HEK293T (cell line): ENCODE results near the gene L3HYPDH.

Experiments used
- ARNT ChIP-seq: fragments of 450-650 bp; IDR thresholded peaks from 2 replicates; pipeline ENCODE4 v1.6.1; 2017; ENCODE audit warnings: mild to moderate bottlenecking
- BHLHE40 ChIP-seq: fragments of 450-650 bp; IDR thresholded peaks from 2 replicates; pipeline ENCODE4 v1.6.1; 2016; ENCODE audit warnings: mild to moderate bottlenecking, moderate library complexity, borderline replicate concordance
- CTBP1 ChIP-seq: fragments of 450-650 bp; IDR thresholded peaks from 2 replicates; pipeline ENCODE4 v1.6.1; 2016; ENCODE audit warnings: borderline replicate concordance
- FOXK2 ChIP-seq: fragments of 450-650 bp; IDR thresholded peaks from 2 replicates; pipeline ENCODE4 v1.6.1; 2016; ENCODE audit warnings: mild to moderate bottlenecking
- FOXM1 ChIP-seq: fragments of 450-650 bp; IDR thresholded peaks from 2 replicates; pipeline ENCODE4 v1.6.1; 2017; ENCODE audit warnings: mild to moderate bottlenecking, borderline replicate concordance
- LEF1 ChIP-seq: fragments of 450-650 bp; IDR thresholded peaks from 2 replicates; pipeline ENCODE4 v1.6.1; 2017; ENCODE audit warnings: mild to moderate bottlenecking, borderline replicate concordance
- SP1 ChIP-seq: fragments of 450-650 bp; IDR thresholded peaks from 2 replicates; pipeline ENCODE4 v1.6.1; 2017
- SUZ12 ChIP-seq: fragments of 450-650 bp; IDR thresholded peaks from 2 replicates; pipeline ENCODE4 v1.6.1; 2016; ENCODE audit warnings: mild to moderate bottlenecking
- TARDBP ChIP-seq: fragments of 450-650 bp; IDR thresholded peaks from 2 replicates; pipeline ENCODE4 v1.6.1; 2016
- ZNF384 ChIP-seq: fragments of 450-650 bp; IDR thresholded peaks from 2 replicates; pipeline ENCODE4 v1.6.1; 2016
- TF ChIP-seq, protein P1 (sequence below): fragments of 450-650 bp; IDR thresholded peaks from 2 replicates; pipeline ENCODE4 v1.6.1; 2016

GRCh38 chr14:59455411-59455810 is 28.8 kb downstream of the L3HYPDH start:
- TF ChIP-seq TARDBP (no peak), FOXM1 (no peak), SP1 (no peak), FOXK2 (no peak), ZNF384 (no peak), SUZ12 (no peak), BHLHE40 (no peak), ARNT (no peak), CTBP1 (no peak), LEF1 (no peak)
- TF ChIP-seq, protein P1, sequence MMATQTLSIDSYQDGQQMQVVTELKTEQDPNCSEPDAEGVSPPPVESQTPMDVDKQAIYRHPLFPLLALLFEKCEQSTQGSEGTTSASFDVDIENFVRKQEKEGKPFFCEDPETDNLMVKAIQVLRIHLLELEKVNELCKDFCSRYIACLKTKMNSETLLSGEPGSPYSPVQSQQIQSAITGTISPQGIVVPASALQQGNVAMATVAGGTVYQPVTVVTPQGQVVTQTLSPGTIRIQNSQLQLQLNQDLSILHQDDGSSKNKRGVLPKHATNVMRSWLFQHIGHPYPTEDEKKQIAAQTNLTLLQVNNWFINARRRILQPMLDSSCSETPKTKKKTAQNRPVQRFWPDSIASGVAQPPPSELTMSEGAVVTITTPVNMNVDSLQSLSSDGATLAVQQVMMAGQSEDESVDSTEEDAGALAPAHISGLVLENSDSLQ = no peak
